GM12891 (cell line): ENCODE results near the gene NOSTRIN.
"Not testable (repeated sequence)": the region's sequence is repeated elsewhere in the genome, so short reads cannot be mapped to it uniquely, and the experiment has no call there.

Source experiments
- DNase-seq: peaks from one replicate; pipeline ENCODE4 v3.0.0; 2011; ENCODE audit warnings: low spot score; ENCODE audit not compliant: insufficient read length
- FAIRE-seq: peaks from 2 replicates; lab custom pipeline; 2011; peaks lifted over from hg19 to GRCh38; lab: Jason Lieb, UNC
- PAX5 ChIP-seq: IDR thresholded peaks from 2 replicates; pipeline ENCODE4 v1.6.1; 2011; ENCODE audit warnings: low read length, moderate library complexity, mild to moderate bottlenecking; ENCODE audit not compliant: insufficient read depth, severe bottlenecking
- POLR2A ChIP-seq: IDR thresholded peaks from 2 replicates; pipeline ENCODE4 v1.6.1; 2011; ENCODE audit warnings: low read depth, low read length, control low read depth
- POLR2AphosphoS5 ChIP-seq: IDR thresholded peaks from 2 replicates; pipeline ENCODE4 v1.6.1; 2011; ENCODE audit warnings: low read depth, low read length, control low read depth
- POU2F2 ChIP-seq: IDR thresholded peaks from 2 replicates; pipeline ENCODE4 v1.6.1; 2011; ENCODE audit warnings: low read depth, mild to moderate bottlenecking, control low read depth, low read length, moderate library complexity
- SPI1 ChIP-seq: IDR thresholded peaks from 2 replicates; pipeline ENCODE4 v1.6.1; 2011; ENCODE audit warnings: low read depth, low read length, control low read depth
- TAF1 ChIP-seq: IDR thresholded peaks from 2 replicates; pipeline ENCODE4 v1.6.1; 2011; ENCODE audit warnings: low read depth, low read length, control low read depth

The NOSTRIN gene

GRCh38 chr2:168787098-168787781, 15.2 kb upstream of the NOSTRIN start:
- TF ChIP-seq POLR2A (no peak), TAF1 (no peak), POLR2AphosphoS5 (no peak), SPI1 (no peak), POU2F2 (no peak), PAX5 (no peak)

GRCh38 chr2:168787782-168788376, 14.6 kb upstream of the NOSTRIN start:
- TF ChIP-seq TAF1 (no peak), PAX5 (no peak), POLR2AphosphoS5 (no peak), POLR2A (no peak), SPI1 (no peak), POU2F2 (no peak)
- no peak for DNase-seq

More at GRCh38 chr2:168787098-168787781, 15.2 kb upstream of the NOSTRIN start:
- FAIRE-seq (no peak), DNase-seq (no peak)

GRCh38 chr2:168789776-168790175, 12.7 kb upstream of the NOSTRIN start:
- DNase-seq: no peak
- TF ChIP-seq POLR2A (no peak), TAF1 (no peak)
- FAIRE-seq: no peak

More at GRCh38 chr2:168787782-168788376, 14.6 kb upstream of the NOSTRIN start:
- no peak for FAIRE-seq

- no peak for DNase-seq
- TF ChIP-seq PAX5: no peak
- no peak for TF ChIP-seq POLR2AphosphoS5
- no peak for TF ChIP-seq POLR2A
- TF ChIP-seq POU2F2: no peak
- no peak for TF ChIP-seq TAF1
- no peak for TF ChIP-seq SPI1
- FAIRE-seq: no peak
Observed at GRCh38 chr2:168790226-168790902, 12.1 kb upstream of the NOSTRIN start.

- FAIRE-seq, DNase-seq: not testable (repeated sequence)
Observed at GRCh38 chr2:168791140-168791539, 11.3 kb upstream of the NOSTRIN start.

- no peak for FAIRE-seq
- no peak for TF ChIP-seq SPI1
- TF ChIP-seq POU2F2: no peak
- no peak for TF ChIP-seq POLR2AphosphoS5
- no peak for TF ChIP-seq POLR2A
- TF ChIP-seq PAX5: no peak
- TF ChIP-seq TAF1: no peak
- no peak for DNase-seq
Observed at GRCh38 chr2:168793596-168793995, 8.8 kb upstream of the NOSTRIN start.

GRCh38 chr2:168794968-168795367, 7.5 kb upstream of the NOSTRIN start:
- TF ChIP-seq POLR2A (no peak), SPI1 (no peak), TAF1 (no peak)
- DNase-seq (no peak), FAIRE-seq (no peak)

- FAIRE-seq (no peak), DNase-seq (no peak)
- no peak for TF ChIP-seq POLR2AphosphoS5
- no peak for TF ChIP-seq SPI1
- TF ChIP-seq POLR2A: no peak
- TF ChIP-seq TAF1: no peak
- no peak for TF ChIP-seq POU2F2
- no peak for TF ChIP-seq PAX5
Observed at GRCh38 chr2:168796090-168796577, 6.3 kb upstream of the NOSTRIN start.

GRCh38 chr2:168796583-168797285, 5.7 kb upstream of the NOSTRIN start:
- TF ChIP-seq POLR2AphosphoS5: no peak
- no peak for TF ChIP-seq TAF1
- TF ChIP-seq POU2F2: no peak
- TF ChIP-seq POLR2A: no peak
- no peak for TF ChIP-seq PAX5
- TF ChIP-seq SPI1: no peak
- FAIRE-seq (no peak), DNase-seq (no peak)
